Cardiac muscle cell (in vitro differentiated cells and primary cell): Measurements from ENCODE around the gene SUDS3. TPM values are rescaled to one million over a fixed set of nuclear protein-coding genes. Genes with fewer than 3 reads are reported as not detected.

Experiments used
- DNase-seq, 2 donors: peaks; one replicate each; pipeline versions ENCODE4 v3.0.0 to v3.0.0-alpha.2; 2010 to 2017; ENCODE audit warnings: low read depth in 1 of 2, low spot score in 1 of 2
- H3K27ac ChIP-seq: fragments of 200-600 bp; sonication (generic); 2 replicates; pipeline ENCODE4 v1.5.1; 2016
- H3K27me3 ChIP-seq: fragments of 200-600 bp; sonication (generic); 2 replicates; pipeline ENCODE4 v1.6.0; 2016; ENCODE audit warnings: control low read depth
- H3K36me3 ChIP-seq: fragments of 200-600 bp; sonication (generic); 2 replicates; pipeline ENCODE4 v1.5.1; 2016; ENCODE audit warnings: control low read depth
- H3K4me1 ChIP-seq: fragments of 200-600 bp; sonication (generic); 2 replicates; pipeline ENCODE4 v1.8.1; 2017; ENCODE audit warnings: low read depth, mild to moderate bottlenecking, mixed run types
- H3K4me3 ChIP-seq: fragments of 200-600 bp; sonication (generic); 2 replicates; pipeline ENCODE4 v1.5.1; 2016; ENCODE audit warnings: mild to moderate bottlenecking
- H3K9me3 ChIP-seq: fragments of 200-600 bp; sonication (generic); 2 replicates; pipeline ENCODE4 v1.5.1; 2017; ENCODE audit warnings: low read depth, mild to moderate bottlenecking, control low read depth
- CTCF ChIP-seq: IDR thresholded peaks from 2 replicates; pipeline ENCODE4 v1.5.1; 2012; ENCODE audit warnings: low read depth, mild to moderate bottlenecking, low read length
- polyA plus RNA-seq: library from polyadenylated mRNA; unstranded; fragments of >200 nt; fragmentation: Nextera tagmentation; extraction: Ambion mirVana; gene quantifications from 2 replicates; pipeline ENCODE4 v1.2.1, GENCODE V29; 2016
- total RNA-seq: library from RNA; depleted of rRNA; stranded (reverse); fragments of >200 nt; gene quantifications from 2 replicates; pipeline ENCODE4 v1.2.3, GENCODE V29; 2016

The SUDS3 gene
- total and polyA plus RNA-seq, 2 experiments from 2014 or later, result 33.8 to 44.7 TPM

GRCh38 chr12:118332511-118332910 lies 43.8 kb upstream of the SUDS3 start:
- H3K9me3 ChIP-seq, result no peaks in the 10 kb centered on the region
- H3K27me3 ChIP-seq, result no peaks in the 10 kb centered on the region
- TF ChIP-seq CTCF, result no peak
- H3K4me3 ChIP-seq, result no peak overlapping the region
- peaks cover 9% of the 10 kb centered on the region for H3K4me1 ChIP-seq
- H3K36me3 ChIP-seq, result no peaks in the 10 kb centered on the region
- H3K27ac ChIP-seq, result no peak overlapping the region
- DNase-seq, result peak in 1 of 2 donors; percentile 54

- Histone ChIP-seq H3K27me3 (no peaks in the 10 kb centered on the region), H3K27ac (no peak overlapping the region), H3K36me3 (no peaks in the 10 kb centered on the region), H3K4me3 (no peak overlapping the region), H3K4me1 (peaks cover 9% of the 10 kb centered on the region), H3K9me3 (no peaks in the 10 kb centered on the region)
- DNase-seq, result no peak
- TF ChIP-seq CTCF, result no peak
Measured at GRCh38 chr12:118334241-118334640, 42.1 kb upstream of the SUDS3 start.

- Histone ChIP-seq H3K4me3 (no peak overlapping the region), H3K4me1 (peaks cover 3% of the 10 kb centered on the region), H3K27ac (no peak overlapping the region), H3K9me3 (no peaks in the 10 kb centered on the region), H3K36me3 (no peaks in the 10 kb centered on the region), H3K27me3 (no peaks in the 10 kb centered on the region)
- peak in 1 of 2 donors; percentile 78 for DNase-seq
- no peak for TF ChIP-seq CTCF
Measured at GRCh38 chr12:118334939-118335567, 41.3 kb upstream of the SUDS3 start.

GRCh38 chr12:118336123-118336522 lies 40.2 kb upstream of the SUDS3 start:
- no peak overlapping the region for H3K4me3 ChIP-seq
- H3K36me3 ChIP-seq, result no peaks in the 10 kb centered on the region
- no peaks in the 10 kb centered on the region for H3K4me1 ChIP-seq
- no peak overlapping the region for H3K27ac ChIP-seq
- TF ChIP-seq CTCF, result no peak
- DNase-seq, result no peak
- H3K27me3 ChIP-seq, result no peaks in the 10 kb centered on the region
- no peaks in the 10 kb centered on the region for H3K9me3 ChIP-seq

- Histone ChIP-seq H3K27ac (no peak overlapping the region), H3K36me3 (no peaks in the 10 kb centered on the region), H3K4me3 (no peak overlapping the region), H3K4me1 (no peaks in the 10 kb centered on the region), H3K27me3 (no peaks in the 10 kb centered on the region), H3K9me3 (no peaks in the 10 kb centered on the region)
- peak in 1 of 2 donors; percentile 52 for DNase-seq
- no peak for TF ChIP-seq CTCF
Measured at GRCh38 chr12:118337194-118337838, 39.0 kb upstream of the SUDS3 start.
